Measurements from ENCODE around the gene RALGAPA2.

Gene RALGAPA2

DNA sequence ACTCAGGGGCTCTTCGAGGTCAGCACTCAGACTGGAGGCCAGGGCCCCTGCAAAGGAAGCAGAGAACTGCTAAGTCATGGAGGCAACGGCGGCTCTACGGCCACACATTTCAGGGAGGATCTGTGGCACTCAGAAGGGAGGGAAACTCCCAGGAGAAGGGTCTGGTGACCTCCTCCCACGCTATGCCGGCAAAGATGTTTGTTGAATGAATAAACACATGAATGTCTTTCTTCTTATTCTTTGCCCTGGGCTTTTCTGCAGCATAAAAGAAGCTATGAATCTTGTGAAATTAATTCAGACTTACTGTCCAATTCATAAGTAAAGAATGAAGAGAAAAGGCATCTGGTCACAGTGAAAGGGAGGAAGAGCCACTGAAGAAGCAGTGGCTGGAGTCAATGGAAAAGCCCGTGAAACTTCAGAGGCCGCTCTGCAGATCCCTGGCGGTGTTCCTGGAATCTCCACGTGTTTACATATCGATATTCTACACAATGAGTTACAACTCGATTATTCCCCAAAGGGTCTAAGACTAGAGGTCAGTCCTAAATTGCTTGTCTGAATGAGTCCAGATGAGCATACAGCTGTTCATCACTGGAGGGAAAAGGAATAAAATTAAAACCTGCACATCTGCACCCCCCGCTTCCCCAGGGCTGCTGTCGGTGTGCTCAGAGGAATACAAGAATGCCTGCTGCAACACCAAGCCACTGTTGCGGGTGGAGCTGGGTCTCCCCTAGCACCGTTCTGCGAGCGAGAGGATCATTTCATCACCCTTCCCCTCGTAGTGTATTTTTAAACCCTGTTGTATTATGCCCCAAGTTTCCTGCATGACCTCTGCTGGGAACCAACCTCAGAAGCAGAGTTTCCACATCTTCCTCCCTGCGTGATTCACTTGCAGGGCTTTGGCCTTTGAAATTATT, 319.0 kb downstream of the RALGAPA2 start:
- TF ChIP-seq, protein P1, sequence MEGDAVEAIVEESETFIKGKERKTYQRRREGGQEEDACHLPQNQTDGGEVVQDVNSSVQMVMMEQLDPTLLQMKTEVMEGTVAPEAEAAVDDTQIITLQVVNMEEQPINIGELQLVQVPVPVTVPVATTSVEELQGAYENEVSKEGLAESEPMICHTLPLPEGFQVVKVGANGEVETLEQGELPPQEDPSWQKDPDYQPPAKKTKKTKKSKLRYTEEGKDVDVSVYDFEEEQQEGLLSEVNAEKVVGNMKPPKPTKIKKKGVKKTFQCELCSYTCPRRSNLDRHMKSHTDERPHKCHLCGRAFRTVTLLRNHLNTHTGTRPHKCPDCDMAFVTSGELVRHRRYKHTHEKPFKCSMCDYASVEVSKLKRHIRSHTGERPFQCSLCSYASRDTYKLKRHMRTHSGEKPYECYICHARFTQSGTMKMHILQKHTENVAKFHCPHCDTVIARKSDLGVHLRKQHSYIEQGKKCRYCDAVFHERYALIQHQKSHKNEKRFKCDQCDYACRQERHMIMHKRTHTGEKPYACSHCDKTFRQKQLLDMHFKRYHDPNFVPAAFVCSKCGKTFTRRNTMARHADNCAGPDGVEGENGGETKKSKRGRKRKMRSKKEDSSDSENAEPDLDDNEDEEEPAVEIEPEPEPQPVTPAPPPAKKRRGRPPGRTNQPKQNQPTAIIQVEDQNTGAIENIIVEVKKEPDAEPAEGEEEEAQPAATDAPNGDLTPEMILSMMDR (IDR thresholded peaks at IDR 0.05; ENCODE audit: low read depth, low read length): no peak
- no peak for DNase-seq (ENCODE audit: extremely low read depth, low read depth)

GRCh38 chr20:20391766-20392165, 320.7 kb downstream of the RALGAPA2 start:
- DNase-seq (ENCODE audit: extremely low read depth, low read depth): no peak
- TF ChIP-seq, protein P1 (IDR thresholded peaks at IDR 0.05; ENCODE audit: low read depth, low read length): no peak

DNA sequence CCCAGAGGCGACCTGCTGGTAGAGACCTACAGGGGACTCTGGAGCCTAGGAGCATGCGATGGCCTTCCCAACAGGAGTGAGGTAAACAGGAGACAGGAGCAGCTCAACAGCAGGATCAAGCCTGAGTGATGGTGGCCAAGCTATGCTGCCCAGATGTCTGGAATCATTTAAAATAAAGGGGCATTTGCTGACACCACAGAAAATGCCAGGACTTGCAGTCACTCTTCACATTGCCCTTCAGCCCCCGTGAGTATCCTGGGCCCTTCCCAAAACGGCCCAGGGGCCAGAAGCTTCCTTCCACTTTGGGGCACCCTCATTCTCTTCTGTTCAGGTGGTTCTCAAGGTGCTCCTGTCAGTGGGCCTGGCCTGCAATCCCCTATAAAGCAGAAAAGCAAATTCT, 321.3 kb downstream of the RALGAPA2 start:
- no peak for DNase-seq (ENCODE audit: extremely low read depth, low read depth)
- TF ChIP-seq, protein P1 (IDR thresholded peaks at IDR 0.05; ENCODE audit: low read depth, low read length): no peak

DNA sequence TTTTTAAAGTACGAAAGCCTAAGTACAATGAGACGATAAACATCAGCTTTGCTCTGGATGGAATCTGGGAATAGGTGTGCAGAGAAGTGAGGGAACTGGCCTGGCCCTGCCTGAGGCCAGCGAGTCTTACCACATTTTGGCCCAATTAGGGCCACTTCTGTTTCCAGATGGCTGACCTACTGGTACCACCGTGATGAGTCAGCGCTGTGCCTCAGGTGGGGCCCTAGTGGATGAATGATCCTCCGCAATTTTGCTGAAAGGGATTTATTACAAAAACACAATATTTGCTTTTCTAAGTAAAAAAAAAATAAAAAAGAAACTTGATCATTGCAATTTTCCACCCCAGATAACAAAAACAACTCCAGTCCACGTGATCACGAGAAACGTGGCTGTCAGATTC, 322.1 kb downstream of the RALGAPA2 start:
- DNase-seq (ENCODE audit: extremely low read depth, low read depth): no peak
- TF ChIP-seq, protein P1 (IDR thresholded peaks at IDR 0.05; ENCODE audit: low read depth, low read length): no peak

DNA sequence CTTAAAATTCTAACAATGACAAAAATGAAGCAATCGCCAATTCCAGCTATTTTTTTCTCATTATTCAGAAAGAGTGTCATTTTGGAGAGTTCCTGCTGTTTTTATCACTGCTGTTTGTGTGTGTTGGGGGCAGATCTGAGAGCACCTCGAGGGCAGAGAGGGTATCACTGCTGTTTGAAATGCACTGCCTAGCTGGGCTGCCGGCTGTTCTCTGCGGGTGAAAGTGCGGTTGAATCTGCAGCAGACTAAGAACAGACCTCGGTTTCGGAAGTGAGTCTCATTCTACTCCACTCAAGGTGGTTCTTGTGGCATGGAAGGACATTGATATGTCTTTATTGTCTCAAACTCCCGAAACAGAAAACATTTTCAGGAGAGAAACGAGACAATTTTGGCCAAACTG, 326.3 kb downstream of the RALGAPA2 start:
- DNase-seq (ENCODE audit: extremely low read depth, low read depth): no peak
- TF ChIP-seq, protein P1 (IDR thresholded peaks at IDR 0.05; ENCODE audit: low read depth, low read length): no peak

GRCh38 chr20:20375862-20376261, 336.6 kb downstream of the RALGAPA2 start:
- TF ChIP-seq, protein P1 (IDR thresholded peaks at IDR 0.05; ENCODE audit: low read depth, low read length): no peak

DNA sequence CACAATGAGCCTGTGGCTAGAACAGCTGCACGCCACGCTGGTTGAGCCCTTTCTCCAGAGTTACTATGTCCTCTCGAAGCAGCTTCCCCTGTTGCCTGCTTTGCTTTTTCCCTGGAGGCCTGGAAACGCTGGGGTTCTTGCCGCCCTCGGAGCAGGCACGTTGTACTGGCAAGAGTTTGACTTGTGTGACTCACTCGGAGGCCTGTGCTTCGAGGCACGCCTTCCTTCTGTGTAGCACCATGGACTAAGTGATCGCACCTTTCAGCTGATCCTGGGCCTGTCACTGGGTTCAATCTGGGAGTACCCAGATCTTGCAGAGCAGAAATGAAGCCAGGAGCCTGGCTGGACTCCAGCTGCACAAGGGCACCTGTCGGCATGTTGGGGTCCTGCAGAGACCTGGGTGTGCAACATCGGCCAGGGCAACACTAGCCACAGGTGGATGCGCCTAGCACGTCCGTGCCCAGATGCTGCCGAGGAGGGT, 339.3 kb downstream of the RALGAPA2 start:
- DNase-seq (ENCODE audit: extremely low read depth, low read depth): no peak
- TF ChIP-seq, protein P1 (IDR thresholded peaks at IDR 0.05; ENCODE audit: low read depth, low read length): no peak

More at GRCh38 chr20:20375862-20376261, 336.6 kb downstream of the RALGAPA2 start:
- DNase-seq (ENCODE audit: extremely low read depth, low read depth): no peak
